GM12874 (cell line): ENCODE results near the gene TMEM167B.

ENCODE experiments used
- CTCF ChIP-seq: IDR thresholded peaks from 2 replicates; pipeline ENCODE4 v1.5.1; 2011; ENCODE audit warnings: low read depth, mild to moderate bottlenecking, control low read depth, low read length, moderate library complexity; ENCODE audit not compliant: insufficient read depth

The TMEM167B gene

GRCh38 chr1:109096120-109096519 lies 5.6 kb downstream of the TMEM167B start:
- TF ChIP-seq CTCF = no peak

- peak; percentile 87 for TF ChIP-seq CTCF
Measured at GRCh38 chr1:109099938-109100773, 9.6 kb downstream of the TMEM167B start.

- TF ChIP-seq CTCF = no peak
Measured at GRCh38 chr1:109104364-109105151, 14.0 kb downstream of the TMEM167B start.

- TF ChIP-seq CTCF = no peak
Measured at GRCh38 chr1:109105881-109106280, 15.3 kb downstream of the TMEM167B start.

- no peak for TF ChIP-seq CTCF
Measured at GRCh38 chr1:109107785-109108184, 17.2 kb downstream of the TMEM167B start.

GRCh38 chr1:109109906-109110305 lies 19.3 kb downstream of the TMEM167B start:
- no peak for TF ChIP-seq CTCF

- TF ChIP-seq CTCF = no peak
Measured at GRCh38 chr1:109111386-109112055, 21.0 kb downstream of the TMEM167B start.
